ENCODE results near the gene PIAS1. TPM values are rescaled to one million over a fixed set of nuclear protein-coding genes. Genes with fewer than 3 reads are reported as not detected.

The PIAS1 gene
- total and polyA plus RNA-seq, 9 of the 15 experiments (the other 6 are each of a cell fraction or from before 2014, with no cell fraction given): 18.0 to 59.1 (median 28.5) TPM

- TF ChIP-seq CBX3 (IDR thresholded peaks at IDR 0.05; ENCODE audit: borderline replicate concordance in 1 of 2, low read length in 2 of 2): peak in 1 of 2 experiments; percentile 87; a peak in 1 of 3 replicates
- no peak for TF ChIP-seq FOXP4 (CRISPR knock-in tag; IDR thresholded peaks at IDR 0.05; ENCODE audit: borderline replicate concordance)
- TF ChIP-seq, protein P1, sequence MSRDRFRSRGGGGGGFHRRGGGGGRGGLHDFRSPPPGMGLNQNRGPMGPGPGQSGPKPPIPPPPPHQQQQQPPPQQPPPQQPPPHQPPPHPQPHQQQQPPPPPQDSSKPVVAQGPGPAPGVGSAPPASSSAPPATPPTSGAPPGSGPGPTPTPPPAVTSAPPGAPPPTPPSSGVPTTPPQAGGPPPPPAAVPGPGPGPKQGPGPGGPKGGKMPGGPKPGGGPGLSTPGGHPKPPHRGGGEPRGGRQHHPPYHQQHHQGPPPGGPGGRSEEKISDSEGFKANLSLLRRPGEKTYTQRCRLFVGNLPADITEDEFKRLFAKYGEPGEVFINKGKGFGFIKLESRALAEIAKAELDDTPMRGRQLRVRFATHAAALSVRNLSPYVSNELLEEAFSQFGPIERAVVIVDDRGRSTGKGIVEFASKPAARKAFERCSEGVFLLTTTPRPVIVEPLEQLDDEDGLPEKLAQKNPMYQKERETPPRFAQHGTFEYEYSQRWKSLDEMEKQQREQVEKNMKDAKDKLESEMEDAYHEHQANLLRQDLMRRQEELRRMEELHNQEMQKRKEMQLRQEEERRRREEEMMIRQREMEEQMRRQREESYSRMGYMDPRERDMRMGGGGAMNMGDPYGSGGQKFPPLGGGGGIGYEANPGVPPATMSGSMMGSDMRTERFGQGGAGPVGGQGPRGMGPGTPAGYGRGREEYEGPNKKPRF (IDR thresholded peaks at IDR 0.05; ENCODE audit: low read depth, low read length): no peak
- TF ChIP-seq ZNF445 (CRISPR knock-in tag; IDR thresholded peaks at IDR 0.05; ENCODE audit: low read depth): no peak
- TF ChIP-seq, protein P2, sequence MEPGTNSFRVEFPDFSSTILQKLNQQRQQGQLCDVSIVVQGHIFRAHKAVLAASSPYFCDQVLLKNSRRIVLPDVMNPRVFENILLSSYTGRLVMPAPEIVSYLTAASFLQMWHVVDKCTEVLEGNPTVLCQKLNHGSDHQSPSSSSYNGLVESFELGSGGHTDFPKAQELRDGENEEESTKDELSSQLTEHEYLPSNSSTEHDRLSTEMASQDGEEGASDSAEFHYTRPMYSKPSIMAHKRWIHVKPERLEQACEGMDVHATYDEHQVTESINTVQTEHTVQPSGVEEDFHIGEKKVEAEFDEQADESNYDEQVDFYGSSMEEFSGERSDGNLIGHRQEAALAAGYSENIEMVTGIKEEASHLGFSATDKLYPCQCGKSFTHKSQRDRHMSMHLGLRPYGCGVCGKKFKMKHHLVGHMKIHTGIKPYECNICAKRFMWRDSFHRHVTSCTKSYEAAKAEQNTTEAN (CRISPR knock-in tag; IDR thresholded peaks at IDR 0.05): no peak
- no peak for TF ChIP-seq CEBPG (CRISPR knock-in tag; IDR thresholded peaks at IDR 0.05)
- no peak for TF ChIP-seq CEBPG (tag; conservative IDR thresholded peaks at IDR 0.05 in 1 of 2, IDR thresholded peaks at IDR 0.05 in 1 of 2)
- TF ChIP-seq FOXA1 (IDR thresholded peaks at IDR 0.05; ENCODE audit: borderline replicate concordance): no peak
- no peak for TF ChIP-seq JUNB (CRISPR knock-in tag; conservative IDR thresholded peaks at IDR 0.05)
- TF ChIP-seq ZNF830 (CRISPR knock-in tag; IDR thresholded peaks at IDR 0.05): no peak
- TF ChIP-seq DMBX1 (CRISPR knock-in tag; IDR thresholded peaks at IDR 0.05; ENCODE audit: borderline replicate concordance): no peak
- TF ChIP-seq SRSF9 (IDR thresholded peaks at IDR 0.05; ENCODE audit: borderline replicate concordance, low read depth, low read length): no peak
- TF ChIP-seq CSDE1 (IDR thresholded peaks at IDR 0.05): no peak; a peak in 1 of 4 replicates
- peak; percentile 49 for TF ChIP-seq TAF9B (IDR thresholded peaks at IDR 0.05; ENCODE audit: partially characterized antibody)
- TF ChIP-seq, protein P3, sequence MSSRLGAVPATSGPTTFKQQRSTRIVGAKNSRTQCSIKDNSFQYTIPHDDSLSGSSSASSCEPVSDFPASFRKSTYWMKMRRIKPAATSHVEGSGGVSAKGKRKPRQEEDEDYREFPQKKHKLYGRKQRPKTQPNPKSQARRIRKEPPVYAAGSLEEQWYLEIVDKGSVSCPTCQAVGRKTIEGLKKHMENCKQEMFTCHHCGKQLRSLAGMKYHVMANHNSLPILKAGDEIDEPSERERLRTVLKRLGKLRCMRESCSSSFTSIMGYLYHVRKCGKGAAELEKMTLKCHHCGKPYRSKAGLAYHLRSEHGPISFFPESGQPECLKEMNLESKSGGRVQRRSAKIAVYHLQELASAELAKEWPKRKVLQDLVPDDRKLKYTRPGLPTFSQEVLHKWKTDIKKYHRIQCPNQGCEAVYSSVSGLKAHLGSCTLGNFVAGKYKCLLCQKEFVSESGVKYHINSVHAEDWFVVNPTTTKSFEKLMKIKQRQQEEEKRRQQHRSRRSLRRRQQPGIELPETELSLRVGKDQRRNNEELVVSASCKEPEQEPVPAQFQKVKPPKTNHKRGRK (tag; IDR thresholded peaks at IDR 0.05): no peak
- TF ChIP-seq ZNF77 (CRISPR knock-in tag; IDR thresholded peaks at IDR 0.05): no peak
- TF ChIP-seq PPARD (CRISPR knock-in tag; IDR thresholded peaks at IDR 0.05): no peak
- TF ChIP-seq STAG1 (CRISPR knock-in tag; IDR thresholded peaks at IDR 0.05; ENCODE audit: borderline replicate concordance): no peak
- no peak for TF ChIP-seq BACH1 (tag; IDR thresholded peaks at IDR 0.05)
- TF ChIP-seq XRCC3 (IDR thresholded peaks at IDR 0.05): no peak
- peak; percentile 73; the same call in 1 of the 2 replicates for TF ChIP-seq ZNF431 (CRISPR knock-in tag; IDR thresholded peaks at IDR 0.05)
Measured at GRCh38 chr15:68053701-68054627, at the start of gene PIAS1 (continued).

Measured in K562 (cell line).